K562 (cell line): ENCODE results near the gene GNB5. TPM values are rescaled to one million over a fixed set of nuclear protein-coding genes. Genes with fewer than 3 reads are reported as not detected.
A peak's percentile ranks its signal among the peaks of the same experiment; 100 is the strongest.

Source experiments
- ATAC-seq: fragments of 200-7000 bp; cut with Tn5 transposase; 3 replicates; pipeline ENCODE4 v1.9.1; 2020; ENCODE audit warnings: moderate library complexity
- BruUV-seq: library from RNA; stranded (reverse); fragments of 400-500 nt; replicated peaks from 2 replicates; lab custom pipeline; 2021; lab: Mats Ljungman, UMichigan
- CTCF ChIA-PET: fragments of 300-600 bp; formaldehyde crosslinking; extraction: SDS; loops from one replicate; lab custom pipeline; 2021; ENCODE audit warnings: low intra/inter-chr PET ratio; lab: Yijun Ruan, JAX
- POLR2A ChIA-PET: fragments of 300-600, 350-650 bp; sonication (Branson Sonifier 250); formaldehyde crosslinking; extraction: SDS; loops from one replicate; lab custom pipeline; 2021; ENCODE audit warnings: antibody characterized with exemption, inconsistent platforms; lab: Yijun Ruan, JAX
- DNase-seq, 4 experiments: peaks; one replicate each; pipeline versions ENCODE4 v3.0.0 to v3.0.0-alpha.2; 2011 to 2018; ENCODE audit warnings: low spot score in 3 of 4, mixed read lengths in 3 of 4; ENCODE audit errors: extremely low read depth in 1 of 4
- FAIRE-seq: peaks from 2 replicates; lab custom pipeline; 2011; peaks lifted over from hg19 to GRCh38; lab: Jason Lieb, UNC
- H2AFZ ChIP-seq: 2 replicates; pipeline ENCODE4 v1.6.0; 2011; ENCODE audit warnings: low read depth, low read length, control low read depth, inconsistent platforms
- H3K27ac ChIP-seq: fragments of 200-600 bp; 3 replicates; pipeline ENCODE4 v1.8.0; 2011; ENCODE audit warnings: low read depth, mild to moderate bottlenecking, control low read depth, inconsistent platforms, low read length, moderate library complexity, mixed read lengths; ENCODE audit errors: extremely low read depth
- H3K27me3 ChIP-seq, 2 experiments: fragments of 300-600 bp in 1 of 2; 2 replicates in 1 of 2; 3 replicates in 1 of 2; pipeline versions ENCODE4 v1.6.0 to v1.8.0; 2011; ENCODE audit warnings: inconsistent platforms in 2 of 2, low read length in 2 of 2, mild to moderate bottlenecking in 1 of 2, mixed read lengths in 1 of 2, moderate library complexity in 1 of 2; ENCODE audit not compliant: control insufficient read depth in 2 of 2, insufficient read depth in 2 of 2
- H3K36me3 ChIP-seq: fragments of 300-600 bp; 3 replicates; pipeline ENCODE4 v1.8.0; 2011; ENCODE audit warnings: mild to moderate bottlenecking, low read length, inconsistent platforms; ENCODE audit not compliant: control insufficient read depth, insufficient read depth
- H3K4me1 ChIP-seq, 2 experiments: fragments of 200-600 bp in 1 of 2; replicated peaks in 1 of 2; 2 replicates in 1 of 2; 3 replicates in 1 of 2; pipeline versions ENCODE4 v1.5.1 to v1.8.0; 2011; ENCODE audit warnings: inconsistent platforms in 2 of 2, low read length in 2 of 2, mild to moderate bottlenecking in 1 of 2, mixed read lengths in 1 of 2, moderate library complexity in 1 of 2; ENCODE audit not compliant: control insufficient read depth in 2 of 2, insufficient read depth in 2 of 2
- H3K4me2 ChIP-seq: 2 replicates; pipeline ENCODE4 v1.6.1; 2011; ENCODE audit warnings: low read length, control low read depth, inconsistent platforms, mixed read lengths; ENCODE audit not compliant: insufficient read depth
- H3K4me3 ChIP-seq: fragments of 200-600 bp; sonication (generic), shearing (Covaris generic); 2 replicates; pipeline ENCODE4 v1.5.1; 2016; ENCODE audit warnings: control low read depth, inconsistent platforms
- H3K79me2 ChIP-seq: fragments of 200-600 bp; 3 replicates; pipeline ENCODE4 v1.8.0; 2011; ENCODE audit warnings: low read length, inconsistent platforms; ENCODE audit not compliant: control insufficient read depth, insufficient read depth
- H3K9ac ChIP-seq, 2 experiments: 2 replicates each; pipeline versions ENCODE4 v1.6.0 to v1.6.1; 2011; ENCODE audit warnings: low read depth in 2 of 2, low read length in 2 of 2, control low read depth in 1 of 2, inconsistent platforms in 1 of 2, mild to moderate bottlenecking in 1 of 2, mixed read lengths in 1 of 2; ENCODE audit not compliant: insufficient read depth in 1 of 2
- H3K9me1 ChIP-seq: one replicate; pipeline ENCODE4 v1.6.0; 2011; ENCODE audit warnings: inconsistent platforms, mild to moderate bottlenecking, low read length, moderate library complexity; ENCODE audit not compliant: control insufficient read depth, insufficient read depth
- H3K9me3 ChIP-seq: replicated peaks from 2 replicates; pipeline ENCODE4 v1.5.1; 2011; ENCODE audit warnings: low read depth, low read length, inconsistent platforms; ENCODE audit not compliant: control insufficient read depth, insufficient read depth
- H4K20me1 ChIP-seq: replicated peaks from 2 replicates; pipeline ENCODE4 v1.6.1; 2011; ENCODE audit warnings: low read length, inconsistent platforms, mixed read lengths; ENCODE audit not compliant: control insufficient read depth, insufficient read depth
- SOX6 ChIP-seq: fragments of 450-650 bp; IDR thresholded peaks from 2 replicates; pipeline ENCODE4 v1.6.1; 2014; ENCODE audit warnings: mild to moderate bottlenecking
- SPI1 ChIP-seq: IDR thresholded peaks from 2 replicates; pipeline ENCODE4 v1.6.1; 2011; ENCODE audit warnings: low read depth, low read length, control low read depth, borderline replicate concordance
- TFAP4 ChIP-seq: sonication (generic); formaldehyde crosslinking; IDR thresholded peaks from 2 replicates; pipeline ENCODE4 v1.8.0; 2022; ENCODE audit warnings: missing genetic modification reagents, mild to moderate bottlenecking, moderate library complexity, borderline replicate concordance
- WGBS: fragments of 100-300 bp; shearing (Covaris generic); methylation state at CpG from one replicate; pipeline ENCODE4 v1.1.6; 2016; ENCODE audit warnings: low coverage, mixed read lengths; ENCODE audit not compliant: insufficient coverage; ENCODE audit errors: missing lambda C conversion rate; 5-methylcytosine and 5-hydroxymethylcytosine counted together
- in situ Hi-C: fragments of 300-500 bp; cut with MboI; formaldehyde crosslinking; loops from 4 replicates; pipeline ENCODE4 v1.15.0; 2018; ENCODE audit warnings: inconsistent platforms, mixed read lengths
- intact Hi-C: fragments of 100-400 bp; cut with micrococcal nuclease; formaldehyde crosslinking; loops from 2 replicates; pipeline ENCODE4 v1.14.2; 2022
- polyA plus RNA-seq, 8 experiments: library from polyadenylated mRNA; depleted of rRNA in 4 of 8; stranded (reverse) in 5 of 8; unstranded in 3 of 8; fragments of >200 nt; fragmentation: Nextera tagmentation in 2 of 8; fragmentation: Illumina TruSeq in 1 of 8; extraction: Ambion mirVana in 2 of 8; extraction: Trizol in 1 of 8; gene quantifications; 2 replicates each; pipeline versions ENCODE4 v1.2.1 to v1.2.3, GENCODE V29; 2011 to 2014; ENCODE audit warnings: inconsistent platforms in 1 of 8, missing spikeins in 1 of 8
- total RNA-seq, 7 experiments: library from RNA; depleted of rRNA in 6 of 7; stranded (reverse); fragments of >200 nt in 6 of 7; fragmentation: Illumina TruSeq in 2 of 7; extraction: Trizol in 2 of 7; gene quantifications; 2 replicates each; pipeline versions ENCODE4 v1.2.1 to v1.2.3, GENCODE V29; 2011 to 2021; ENCODE audit warnings: low replicate concordance in 1 of 7

The GNB5 gene
- total and polyA plus RNA-seq, 9 of the 15 experiments (the other 6 are each of a cell fraction or from before 2014, with no cell fraction given): 0.11 to 2.1 (median 0.77) TPM

- 0 out of 4 replicates have a peak overlapping the region, but pooled peaks of 1 of the 2 experiments have one; percentile 66 for H3K9ac ChIP-seq
- TF ChIP-seq SPI1 (peak; percentile 44; the same call in 1 of the 2 replicates), TFAP4 (CRISPR knock-in tag) (no peak)
- TF ChIP-seq, all 486 proteins: peak for 1
- H4K20me1 ChIP-seq: no peaks in the 10 kb centered on the region
- WGBS: 17% methylated on average over 7 of the region's 10 CpGs
- no peak overlapping the region for H3K4me2 ChIP-seq
- intact Hi-C loops (no loop called here), in situ Hi-C loops (no loop called here)
- no peaks in the 10 kb centered on the region for H3K27me3 ChIP-seq
- no TSS peak for BruUV-seq
- H3K9me3 ChIP-seq: no peaks in the 10 kb centered on the region
- H3K36me3 ChIP-seq: no peaks in the 10 kb centered on the region
- no peak for DNase-seq
- no peak overlapping the region for H3K27ac ChIP-seq
- H3K9me1 ChIP-seq: no peaks in the 10 kb centered on the region
- H3K79me2 ChIP-seq: no peaks in the 10 kb centered on the region
- FAIRE-seq: no peak
- H2AFZ ChIP-seq: no peak overlapping the region
- H3K4me3 ChIP-seq: no peak overlapping the region
- ATAC-seq: no peak
- CTCF ChIA-PET: no interaction called here
- POLR2A ChIA-PET: interaction anchor here (1.2 kb wide), 1 partner anchor 162 kb away, joined by 3 read pairs; the partner anchor contains the start of gene LEO1
- H3K4me1 ChIP-seq: peaks cover 9% of the 10 kb centered on the region in 2 experiments; a peak in 4 of 5 replicates
Measured at GRCh38 chr15:52133510-52134220, 57.5 kb downstream of the GNB5 start.

- POLR2A ChIA-PET: no interaction called here
- Histone ChIP-seq H3K9ac (no peak overlapping the region), H3K79me2 (no peaks in the 10 kb centered on the region), H3K4me3 (no peak overlapping the region), H3K9me1 (no peaks in the 10 kb centered on the region), H3K27ac (no peak overlapping the region), H4K20me1 (no peaks in the 10 kb centered on the region), H3K36me3 (no peaks in the 10 kb centered on the region), H3K4me2 (no peak overlapping the region), H2AFZ (no peak overlapping the region), H3K4me1 (peaks cover 2 to 7% of the 10 kb centered on the region in 2 experiments; a peak in 3 of 5 replicates), H3K27me3 (no peaks in the 10 kb centered on the region), H3K9me3 (no peaks in the 10 kb centered on the region)
- ATAC-seq (no peak), FAIRE-seq (no peak), DNase-seq (no peak)
- CTCF ChIA-PET: no interaction called here
- BruUV-seq: no TSS peak
- TF ChIP-seq SOX6: no peak
- intact Hi-C loops: no loop called here
- in situ Hi-C loops: no loop called here
Measured at GRCh38 chr15:52132066-52132465, 59.1 kb downstream of the GNB5 start.
